ENCODE measurements around the gene TMCC2.
A peak's percentile ranks its signal among the peaks of the same experiment; 100 is the strongest.
"Not testable (repeated sequence)": the region's sequence is repeated elsewhere in the genome, so short reads cannot be mapped to it uniquely, and the experiment has no call there.

Gene TMCC2

DNA sequence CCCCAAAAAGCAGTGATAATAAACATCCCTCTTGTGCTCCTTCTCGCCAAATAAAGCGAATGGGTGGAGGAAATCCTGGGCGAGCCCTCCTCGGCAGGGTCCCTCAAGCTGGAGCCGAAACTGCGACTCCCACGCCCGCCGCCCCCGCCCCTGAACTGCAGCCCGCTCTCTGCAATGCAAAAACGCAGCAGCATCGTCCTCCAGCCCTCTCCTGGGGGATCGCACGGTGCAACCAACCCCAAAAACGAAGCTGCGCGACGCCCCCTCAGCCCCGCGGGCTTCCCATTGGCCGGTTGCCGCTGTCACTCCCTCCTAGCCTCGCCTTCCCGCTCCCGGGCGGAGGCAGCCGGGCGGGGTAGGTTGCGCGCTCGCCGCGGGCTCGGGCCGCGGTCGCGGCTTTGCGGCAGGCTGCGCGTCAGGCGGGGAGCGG, at the start of gene TMCC2:
Gene TMCC2, plus strand, starts transcription at position 363 of the 430 bp plus-strand sequence. CDS start 619 bp downstream, outside the sequence.
- DNase-seq = peak; percentile 61

- DNase-seq = no peak
Observed at GRCh38 chr1:205179842-205180241, 47.9 kb upstream of the TMCC2 start.

GRCh38 chr1:205180331-205180730, 47.4 kb upstream of the TMCC2 start:
- DNase-seq = not testable (repeated sequence)

GRCh38 chr1:205182930-205183329, 44.8 kb upstream of the TMCC2 start:
- DNase-seq = no peak

DNA sequence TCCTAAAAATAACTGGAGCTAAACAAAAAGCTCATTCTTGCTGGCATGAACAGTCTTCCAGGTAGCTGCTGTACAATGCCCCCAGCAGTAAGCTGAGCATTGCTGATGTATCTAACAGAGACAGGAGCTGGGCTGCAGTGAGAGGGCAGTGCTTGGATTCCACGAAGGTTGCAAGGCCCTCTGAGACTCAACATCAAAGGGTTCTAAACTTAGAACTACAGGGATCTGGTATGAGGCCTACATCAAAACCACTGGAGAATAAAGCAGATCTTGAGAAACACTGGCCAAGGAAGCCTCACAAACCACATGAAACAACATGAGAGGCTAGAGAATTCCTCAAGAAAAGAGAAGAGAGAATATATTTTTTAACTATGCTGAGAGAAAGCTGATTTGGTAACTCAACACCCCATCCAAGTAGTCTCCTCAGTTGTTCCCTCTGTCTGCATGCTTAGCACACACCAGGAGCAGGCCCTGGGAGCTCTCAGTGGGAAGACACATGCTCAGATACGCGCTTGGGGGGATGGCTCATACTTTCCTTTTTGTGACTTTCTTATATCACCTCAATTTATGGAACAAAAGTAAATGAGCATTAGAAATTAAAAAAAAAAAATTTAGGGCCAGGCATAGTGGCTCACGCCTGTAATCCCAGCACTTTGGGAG, 43.9 kb upstream of the TMCC2 start:
- DNase-seq = no peak

DNA sequence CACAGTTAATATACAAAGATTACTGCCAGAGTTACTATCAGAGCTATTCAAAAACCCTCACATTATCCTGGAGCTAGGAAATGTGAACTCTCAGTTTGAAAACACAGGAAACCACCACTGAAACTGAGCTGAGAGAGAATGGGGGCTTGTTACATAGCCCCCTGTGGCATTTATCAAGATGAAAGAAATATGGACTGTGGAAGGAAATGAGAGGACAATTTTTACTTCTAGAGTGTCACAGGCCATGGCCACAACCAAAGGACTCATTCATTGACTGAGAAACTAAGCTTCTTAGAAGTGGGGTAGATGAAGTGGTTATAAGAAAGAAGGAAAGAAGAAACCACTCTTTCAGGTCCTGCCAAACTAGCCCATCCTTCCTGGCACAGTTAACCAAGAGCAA, 41.6 kb upstream of the TMCC2 start:
- no peak for DNase-seq

DNA sequence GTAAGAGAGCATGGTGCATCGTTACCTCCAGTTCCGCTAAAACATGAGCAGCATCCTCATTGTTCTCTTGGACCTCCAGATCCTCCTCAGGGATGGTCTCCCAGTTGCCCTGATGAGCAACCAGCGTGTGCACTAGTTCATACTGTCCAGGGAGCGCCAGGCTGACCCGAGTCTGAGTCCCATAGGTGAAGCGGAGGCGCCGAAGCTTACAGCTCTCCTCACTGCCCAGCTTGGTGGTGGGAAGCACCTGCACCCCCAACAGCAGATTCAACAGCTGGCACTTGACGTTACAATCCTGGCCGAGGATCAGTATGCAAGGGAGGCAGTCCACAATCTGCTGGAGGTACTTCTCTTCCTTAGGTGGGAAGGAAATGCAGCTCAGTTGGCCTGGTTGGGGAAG, 40.3 kb upstream of the TMCC2 start:
- DNase-seq = no peak

GRCh38 chr1:205188098-205188497, 39.6 kb upstream of the TMCC2 start:
- no peak for DNase-seq

GRCh38 chr1:205188596-205188995, 39.1 kb upstream of the TMCC2 start:
- DNase-seq = no peak

- DNase-seq = no peak
Observed at GRCh38 chr1:205189131-205189530, 38.6 kb upstream of the TMCC2 start.

GRCh38 chr1:205190845-205191577, 36.7 kb upstream of the TMCC2 start:
- no peak for DNase-seq

GRCh38 chr1:205191622-205192021, 36.1 kb upstream of the TMCC2 start:
- DNase-seq = no peak

- no peak for DNase-seq
Observed at GRCh38 chr1:205192287-205192686, 35.5 kb upstream of the TMCC2 start.

GRCh38 chr1:205199090-205199930, 28.4 kb upstream of the TMCC2 start:
- DNase-seq = no peak

- DNase-seq = no peak
Observed at GRCh38 chr1:205199931-205200299, 27.8 kb upstream of the TMCC2 start.

DNA sequence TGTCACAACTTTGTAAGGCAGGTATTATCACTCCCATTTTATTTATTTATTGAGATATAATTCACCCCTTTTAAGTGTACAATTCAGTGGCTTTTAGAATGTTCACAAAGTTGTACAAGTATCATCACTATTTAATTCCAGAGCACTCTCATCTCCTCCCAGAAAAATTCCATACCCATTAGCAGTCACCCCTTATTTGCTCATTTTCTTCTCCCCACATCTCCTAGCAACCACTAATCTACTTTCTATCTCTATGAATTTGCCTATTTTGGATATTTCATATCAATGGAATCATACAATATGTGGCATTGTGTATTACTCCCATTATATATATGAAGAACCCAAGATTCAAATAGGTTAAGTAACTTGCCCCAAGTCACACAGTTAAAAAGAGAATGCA, 23.2 kb upstream of the TMCC2 start:
- DNase-seq = no peak

DNA sequence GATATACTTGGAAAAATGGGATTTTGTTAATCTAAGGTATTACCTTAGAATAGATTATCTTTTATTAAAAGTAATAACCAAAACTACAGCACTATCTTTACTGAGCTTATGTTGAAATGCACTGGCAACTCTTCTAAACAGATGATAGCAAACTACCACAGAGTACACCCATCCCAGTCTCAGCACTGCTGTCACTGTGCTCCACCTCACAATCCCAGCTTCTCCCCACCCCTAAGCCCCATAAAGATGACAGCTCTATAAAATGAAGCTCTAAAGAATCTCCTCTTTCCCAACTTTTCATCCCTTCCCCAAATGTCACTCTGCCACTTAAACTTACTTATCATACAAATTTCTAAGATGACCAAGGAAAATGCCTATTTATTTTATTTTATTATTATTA, 22.7 kb upstream of the TMCC2 start:
- no peak for DNase-seq

DNA sequence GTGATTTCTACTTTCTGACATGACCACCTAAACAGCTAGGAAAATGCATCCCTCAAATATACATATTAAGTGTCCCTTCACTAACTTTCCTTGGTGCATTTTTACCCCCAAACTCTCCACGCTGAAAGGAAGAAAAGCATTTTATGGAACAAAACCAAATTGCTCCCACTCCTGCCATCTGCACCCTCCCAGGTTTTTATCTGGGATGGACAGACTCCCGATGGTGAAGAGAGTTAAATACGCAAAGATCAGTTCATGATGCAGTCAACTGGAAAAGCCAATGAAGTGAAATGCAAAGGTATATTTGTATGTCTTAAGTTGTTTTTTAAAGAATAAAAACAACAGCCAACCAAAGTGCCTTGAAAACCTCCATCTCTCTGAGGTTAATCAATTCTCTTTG, 18.9 kb upstream of the TMCC2 start:
- DNase-seq = no peak

- no peak for DNase-seq
Observed at GRCh38 chr1:205210756-205211168, 17.0 kb upstream of the TMCC2 start.

GRCh38 chr1:205211169-205211838, 16.4 kb upstream of the TMCC2 start, which contains the start of gene DSTYK:
Gene DSTYK, minus strand, starts transcription at chr1:205211702. Its CDS starts 167 bp downstream, at chr1:205211535.
- peak; percentile 86 for DNase-seq

- DNase-seq = no peak
Observed at GRCh38 chr1:205211839-205212536, 15.8 kb upstream of the TMCC2 start.

- no peak for DNase-seq
Observed at GRCh38 chr1:205214756-205215155, 13.0 kb upstream of the TMCC2 start.

All from activated CD4-positive, alpha-beta T cell treated with anti-CD3 and anti-CD28 coated beads for 1 hour (primary cell).